HFFc6 (cell line): Measurements from ENCODE around the gene FAM78B. TPM values are rescaled to one million over a fixed set of nuclear protein-coding genes. Genes with fewer than 3 reads are reported as not detected.

ENCODE experiments used
- DNase-seq: peaks from one replicate; pipeline ENCODE4 v3.0.0-alpha.2; 2018
- H3K27ac Mint-ChIP-seq: 2 replicates; pipeline ENCODE4 v1.8.0; 2020; ENCODE audit warnings: mild to moderate bottlenecking, mixed read lengths
- H3K27me3 Mint-ChIP-seq: 2 replicates; pipeline ENCODE4 v1.8.0; 2021; ENCODE audit warnings: mild to moderate bottlenecking, moderate library complexity, mixed read lengths; ENCODE audit not compliant: insufficient read depth
- H3K36me3 Mint-ChIP-seq: 2 replicates; pipeline ENCODE4 v1.8.0; 2021; ENCODE audit warnings: low read depth, mixed read lengths
- H3K4me1 Mint-ChIP-seq: 2 replicates; pipeline ENCODE4 v1.8.0; 2020; ENCODE audit warnings: low read depth, mixed read lengths
- H3K4me3 Mint-ChIP-seq: 2 replicates; pipeline ENCODE4 v1.8.0; 2020; ENCODE audit warnings: mild to moderate bottlenecking, moderate library complexity, mixed read lengths
- H3K9me3 Mint-ChIP-seq: 2 replicates; pipeline ENCODE4 v1.8.0; 2020; ENCODE audit warnings: mild to moderate bottlenecking, mixed read lengths
- CTCF ChIP-seq: fragments of 200-600 bp; sonication (generic); IDR thresholded peaks from 2 replicates; pipeline ENCODE4 v1.5.0; 2021; ENCODE audit warnings: antibody characterized with exemption, mild to moderate bottlenecking
- total RNA-seq, 6 experiments: library from RNA; stranded (reverse); fragmentation: NEBNext Ultra II Directional; extraction: Animal tissue kit (Norgen Biotek cat#: 25700); gene quantifications; 2 replicates in 1 of 6; 3 replicates in 5 of 6; pipeline ENCODE4 v1.2.3, GENCODE V29; 2021

FAM78B gene
- total RNA-seq, 6 experiments from 2014 or later: 0.11 to 0.14 TPM; not detected in 4

GRCh38 chr1:166170726-166171125 lies 3.9 kb upstream of the FAM78B start:
- peaks cover 9% of the 10 kb centered on the region for H3K9me3 Mint-ChIP-seq
- no peaks in the 10 kb centered on the region for H3K4me1 Mint-ChIP-seq
- DNase-seq: no peak
- H3K4me3 Mint-ChIP-seq: no peak overlapping the region
- H3K27ac Mint-ChIP-seq: no peak overlapping the region
- H3K36me3 Mint-ChIP-seq: no peaks in the 10 kb centered on the region
- H3K27me3 Mint-ChIP-seq: no peaks in the 10 kb centered on the region; the same call in 1 of the 2 replicates
- TF ChIP-seq CTCF: no peak

- Mint-ChIP-seq H3K9me3 (peaks cover 6% of the 10 kb centered on the region), H3K4me1 (no peaks in the 10 kb centered on the region), H3K4me3 (no peak overlapping the region), H3K27ac (no peak overlapping the region), H3K27me3 (peaks cover 4% of the 10 kb centered on the region; the same call in 1 of the 2 replicates), H3K36me3 (no peaks in the 10 kb centered on the region)
- TF ChIP-seq CTCF: no peak
- no peak for DNase-seq
Measured at GRCh38 chr1:166170075-166170474, 3.3 kb upstream of the FAM78B start.

GRCh38 chr1:166169182-166169581 lies 2.4 kb upstream of the FAM78B start:
- no peak for TF ChIP-seq CTCF
- no peak for DNase-seq
- Mint-ChIP-seq H3K27ac (no peak overlapping the region), H3K4me3 (no peak overlapping the region), H3K4me1 (no peaks in the 10 kb centered on the region), H3K27me3 (peaks cover 4% of the 10 kb centered on the region; the same call in 1 of the 2 replicates), H3K9me3 (no peaks in the 10 kb centered on the region), H3K36me3 (no peaks in the 10 kb centered on the region)

- no peak overlapping the region for H3K4me3 Mint-ChIP-seq
- no peak for DNase-seq
- H3K4me1 Mint-ChIP-seq: no peaks in the 10 kb centered on the region
- H3K27ac Mint-ChIP-seq: no peak overlapping the region
- no peaks in the 10 kb centered on the region for H3K9me3 Mint-ChIP-seq
- H3K36me3 Mint-ChIP-seq: no peaks in the 10 kb centered on the region
- peaks cover 4% of the 10 kb centered on the region; the same call in 1 of the 2 replicates for H3K27me3 Mint-ChIP-seq
- TF ChIP-seq CTCF: no peak
Measured at GRCh38 chr1:166167572-166167925, 748 bp upstream of the FAM78B start.

GRCh38 chr1:166166329-166166697 lies 488 bp downstream of the FAM78B start:
- H3K27ac Mint-ChIP-seq: no peak overlapping the region
- no peaks in the 10 kb centered on the region for H3K9me3 Mint-ChIP-seq
- H3K36me3 Mint-ChIP-seq: no peaks in the 10 kb centered on the region
- no peak for DNase-seq
- no peak overlapping the region for H3K4me3 Mint-ChIP-seq
- TF ChIP-seq CTCF: no peak
- H3K27me3 Mint-ChIP-seq: peaks cover 4% of the 10 kb centered on the region; the same call in 1 of the 2 replicates
- no peaks in the 10 kb centered on the region for H3K4me1 Mint-ChIP-seq
